Skeletal muscle tissue (tissue), 4 donors: Measurements from ENCODE around the gene DCTN5. TPM values are rescaled to one million over a fixed set of nuclear protein-coding genes. Genes with fewer than 3 reads are reported as not detected.

Experiments
- H3K27ac ChIP-seq: one replicate; pipeline ENCODE4 v1.7.0; 2013; ENCODE audit warnings: mild to moderate bottlenecking, low read depth, low read length, inconsistent platforms
- H3K27me3 ChIP-seq, 3 donors: one replicate each; pipeline ENCODE4 v1.7.0; 2013; ENCODE audit warnings: low read length in 3 of 3; ENCODE audit not compliant: control insufficient read depth in 3 of 3, insufficient read depth in 3 of 3
- H3K36me3 ChIP-seq, 3 donors: one replicate each; pipeline ENCODE4 v1.7.0; 2013; ENCODE audit warnings: low read length in 3 of 3; ENCODE audit not compliant: control insufficient read depth in 3 of 3, insufficient read depth in 3 of 3
- H3K4me1 ChIP-seq, 3 donors: one replicate each; pipeline ENCODE4 v1.7.0; 2013; ENCODE audit warnings: low read length in 3 of 3, mild to moderate bottlenecking in 3 of 3; ENCODE audit not compliant: control insufficient read depth in 3 of 3, insufficient read depth in 3 of 3
- H3K4me3 ChIP-seq, 3 donors: one replicate each; pipeline ENCODE4 v1.7.0; 2013; ENCODE audit warnings: low read length in 3 of 3
- H3K9ac ChIP-seq, 3 donors: one replicate each; pipeline ENCODE4 v1.7.0; 2013; ENCODE audit warnings: low read length in 3 of 3, mild to moderate bottlenecking in 3 of 3, moderate library complexity in 2 of 3, low read depth in 1 of 3
- H3K9me3 ChIP-seq, 3 donors: one replicate each; pipeline ENCODE4 v1.7.0; 2013; ENCODE audit warnings: low read length in 3 of 3; ENCODE audit not compliant: control insufficient read depth in 3 of 3
- total RNA-seq: library from RNA; depleted of rRNA; stranded (reverse); fragments of >200 nt; gene quantifications from one replicate; pipeline ENCODE4 v1.2.3, GENCODE V29; 2014
- donor health status: Osteomylitis.

The DCTN5 gene
- total RNA-seq, 1 donor from 2014 or later: 25.6 TPM

DNA sequence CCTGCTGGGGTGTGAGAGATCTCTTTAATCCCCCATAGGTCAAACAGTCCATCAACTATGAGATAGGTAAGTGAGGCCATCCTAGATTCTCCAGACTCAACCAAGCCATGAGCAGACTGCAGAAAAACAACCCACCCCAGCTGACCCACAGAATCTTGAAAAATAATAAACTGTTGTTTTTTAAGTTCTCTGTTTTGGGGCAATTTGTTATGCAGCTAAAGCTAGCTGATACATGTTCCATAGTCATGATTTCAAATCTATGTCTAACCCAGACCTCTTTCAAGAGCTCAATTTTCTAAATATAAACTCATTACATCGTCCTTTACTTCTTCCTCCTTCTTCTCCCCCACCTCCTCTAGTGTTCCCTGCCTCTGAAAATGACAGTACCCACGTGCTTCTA lies 61.7 kb downstream of the DCTN5 start:
- Histone ChIP-seq H3K9ac (no peak overlapping the region), H3K4me3 (no peak overlapping the region), H3K9me3 (peaks cover 0 to 4% (median 2%) of the 10 kb centered on the region in 3 donors), H3K36me3 (no peaks in the 10 kb centered on the region), H3K4me1 (no peaks in the 10 kb centered on the region), H3K27ac (no peak overlapping the region), H3K27me3 (peaks cover 0 to 15% (median 2%) of the 10 kb centered on the region in 3 donors)

DNA sequence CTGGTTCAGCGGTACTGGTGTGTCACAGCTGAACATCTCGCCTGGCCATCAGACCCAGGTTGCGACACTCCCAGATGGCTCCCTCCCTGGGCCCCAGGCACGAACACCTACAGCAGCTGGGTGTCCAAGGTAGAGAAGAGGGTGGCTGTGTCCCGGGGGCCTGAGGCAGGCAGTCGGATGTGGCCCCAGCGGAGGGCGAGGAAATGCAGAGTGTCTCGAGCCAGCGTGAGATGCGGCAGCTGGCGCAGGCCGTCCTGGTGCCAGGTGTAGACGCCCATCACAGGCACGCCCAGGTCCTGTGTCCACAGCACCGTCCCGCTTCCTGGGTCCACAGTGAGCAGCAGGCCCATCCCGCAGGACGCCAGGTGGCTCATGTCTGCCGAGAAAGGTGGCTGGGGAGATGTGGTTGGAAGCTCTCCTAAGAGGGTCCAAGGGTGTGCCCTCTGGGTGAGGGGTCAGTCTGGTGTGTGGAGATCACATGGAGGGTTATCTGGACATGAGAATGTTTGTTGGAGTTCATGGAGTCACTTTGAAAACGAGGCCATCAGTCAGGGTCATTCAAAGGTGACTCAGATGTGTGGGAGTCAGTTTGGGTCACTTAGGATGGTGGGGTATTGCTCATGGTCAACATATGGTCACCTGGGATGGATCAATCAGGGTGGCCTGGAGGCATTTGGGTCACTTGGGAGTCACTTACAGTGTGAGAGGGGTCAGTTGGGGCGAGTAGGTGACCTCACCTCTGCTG lies 63.7 kb downstream of the DCTN5 start:
- no peak overlapping the region for H3K9ac ChIP-seq
- no peaks in the 10 kb centered on the region for H3K4me1 ChIP-seq
- no peaks in the 10 kb centered on the region for H3K36me3 ChIP-seq
- peaks cover 0 to 15% (median 2%) of the 10 kb centered on the region in 3 donors for H3K27me3 ChIP-seq
- H3K27ac ChIP-seq: no peak overlapping the region
- H3K4me3 ChIP-seq: no peak overlapping the region
- peaks cover 2 to 8% (median 5%) of the 10 kb centered on the region in 3 donors for H3K9me3 ChIP-seq

DNA sequence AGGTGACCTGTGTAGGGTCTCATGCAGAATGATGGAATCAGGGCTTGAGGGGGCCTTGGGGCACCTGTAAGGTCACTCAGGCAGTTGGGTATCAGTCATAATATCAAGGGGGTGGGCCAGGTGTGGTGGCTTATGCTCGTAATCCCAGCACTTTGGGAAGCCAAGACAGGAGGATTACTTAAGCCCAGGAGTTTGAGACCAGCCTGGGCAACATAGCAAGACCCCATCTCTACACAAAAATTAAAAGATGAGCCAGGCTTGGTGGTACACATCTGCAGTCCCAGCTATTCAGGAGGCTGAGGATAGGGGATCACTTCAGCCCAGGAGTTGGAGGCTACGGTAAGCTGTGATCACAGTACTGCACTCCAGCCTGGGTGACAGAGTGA lies 64.2 kb downstream of the DCTN5 start:
- no peaks in the 10 kb centered on the region for H3K36me3 ChIP-seq
- H3K27me3 ChIP-seq: peaks cover 0 to 15% (median 2%) of the 10 kb centered on the region in 3 donors
- H3K9ac ChIP-seq: no peak overlapping the region
- peaks cover 6 to 11% (median 8%) of the 10 kb centered on the region in 3 donors for H3K9me3 ChIP-seq
- H3K4me1 ChIP-seq: no peaks in the 10 kb centered on the region
- no peak overlapping the region for H3K4me3 ChIP-seq
- no peak overlapping the region for H3K27ac ChIP-seq

DNA sequence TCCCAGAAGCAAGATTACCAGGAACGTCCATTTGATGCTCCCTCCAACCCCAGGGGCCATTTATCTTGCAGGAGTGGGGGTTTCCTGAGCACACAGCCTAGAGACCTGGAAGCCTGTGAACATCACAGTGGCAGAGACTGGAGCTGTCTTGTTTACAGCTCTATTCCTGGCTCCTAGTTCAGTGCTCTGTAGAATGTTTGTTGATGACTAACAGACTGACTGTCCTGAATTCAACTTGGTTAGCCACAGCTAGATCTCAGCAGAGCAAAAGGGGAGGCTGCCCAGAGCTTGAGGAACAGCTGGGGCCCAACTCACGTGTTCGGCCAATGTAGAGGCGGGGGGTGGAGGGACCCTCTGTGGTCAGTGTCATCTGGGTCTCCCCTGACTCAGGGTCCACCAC lies 65.2 kb downstream of the DCTN5 start:
- H3K36me3 ChIP-seq: no peaks in the 10 kb centered on the region
- peaks cover 0 to 15% (median 2%) of the 10 kb centered on the region in 3 donors for H3K27me3 ChIP-seq
- H3K9me3 ChIP-seq: peaks cover 8 to 12% (median 9%) of the 10 kb centered on the region in 3 donors
- H3K4me3 ChIP-seq: no peak overlapping the region
- no peak overlapping the region for H3K9ac ChIP-seq
- H3K4me1 ChIP-seq: no peaks in the 10 kb centered on the region
- H3K27ac ChIP-seq: no peak overlapping the region

DNA sequence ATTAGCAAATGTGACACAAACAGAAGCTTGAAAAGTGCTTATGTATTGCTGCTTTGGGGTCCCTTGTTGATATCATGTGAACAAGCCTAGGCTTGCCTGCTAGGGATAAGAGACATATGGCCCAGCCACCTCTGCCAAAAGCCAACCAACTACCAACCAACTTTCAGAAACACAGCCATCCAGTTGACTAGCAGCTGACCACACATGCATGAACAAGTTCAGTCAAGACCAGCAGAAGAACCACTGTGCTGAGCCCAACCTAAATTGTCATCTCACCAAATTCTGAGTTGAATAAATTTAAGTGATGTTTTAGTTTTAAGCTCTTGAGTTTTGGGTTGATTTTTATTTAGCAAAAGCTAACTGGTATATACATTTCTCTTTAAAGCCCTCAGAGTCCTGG lies 68.3 kb downstream of the DCTN5 start:
- peaks cover 17 to 35% (median 23%) of the 10 kb centered on the region in 3 donors for H3K27me3 ChIP-seq
- no peak overlapping the region for H3K4me3 ChIP-seq
- H3K27ac ChIP-seq: no peak overlapping the region
- H3K36me3 ChIP-seq: no peaks in the 10 kb centered on the region
- H3K9me3 ChIP-seq: peaks cover 8 to 12% (median 9%) of the 10 kb centered on the region in 3 donors
- no peak overlapping the region for H3K9ac ChIP-seq
- H3K4me1 ChIP-seq: no peaks in the 10 kb centered on the region

DNA sequence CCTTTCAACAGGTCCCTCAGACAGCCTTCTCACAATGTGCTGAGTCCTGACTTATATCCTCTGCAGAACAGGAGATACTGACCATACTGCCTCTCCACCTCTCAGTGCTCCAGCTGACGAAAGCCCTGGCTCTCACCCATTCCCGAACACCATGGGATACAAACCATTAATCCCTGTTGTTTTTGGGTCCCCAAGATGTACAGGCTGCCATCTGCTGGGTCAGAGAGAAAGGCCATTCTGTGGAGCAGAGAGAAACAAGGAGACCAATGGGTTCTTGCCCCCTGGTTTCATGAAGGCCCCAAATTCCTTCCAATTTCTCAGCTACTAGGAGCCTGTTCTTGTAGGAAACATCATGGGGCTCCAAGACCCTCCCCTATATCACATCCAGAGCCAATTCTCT lies 68.7 kb downstream of the DCTN5 start:
- Histone ChIP-seq H3K4me3 (no peak overlapping the region), H3K9me3 (peaks cover 8 to 10% (median 9%) of the 10 kb centered on the region in 3 donors), H3K9ac (no peak overlapping the region), H3K4me1 (no peaks in the 10 kb centered on the region), H3K36me3 (no peaks in the 10 kb centered on the region), H3K27ac (no peak overlapping the region), H3K27me3 (peaks cover 21 to 33% (median 26%) of the 10 kb centered on the region in 3 donors)

DNA sequence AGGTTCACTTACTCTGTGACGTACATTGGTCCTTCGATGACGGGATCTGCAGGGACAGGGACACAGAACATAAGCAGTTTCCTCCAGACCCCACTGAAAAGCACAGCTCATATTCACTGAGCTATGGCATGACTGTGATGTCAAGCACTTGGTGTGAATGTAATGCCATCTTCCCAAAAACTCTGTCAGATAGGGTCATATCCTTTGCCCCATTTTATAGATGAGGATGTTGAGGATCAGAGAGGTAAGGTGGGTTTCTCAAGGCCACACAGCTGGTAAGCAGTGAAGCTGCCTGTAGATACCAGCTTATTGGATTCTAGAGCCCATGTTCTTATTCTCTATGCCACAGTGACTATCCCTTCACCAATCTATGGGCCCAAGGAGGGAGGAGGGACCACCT lies 69.2 kb downstream of the DCTN5 start:
- Histone ChIP-seq H3K27me3 (peaks cover 21 to 32% (median 27%) of the 10 kb centered on the region in 3 donors), H3K4me1 (no peaks in the 10 kb centered on the region), H3K9me3 (peaks cover 8 to 10% (median 9%) of the 10 kb centered on the region in 3 donors), H3K9ac (no peak overlapping the region), H3K36me3 (no peaks in the 10 kb centered on the region), H3K27ac (no peak overlapping the region), H3K4me3 (no peak overlapping the region)

DNA sequence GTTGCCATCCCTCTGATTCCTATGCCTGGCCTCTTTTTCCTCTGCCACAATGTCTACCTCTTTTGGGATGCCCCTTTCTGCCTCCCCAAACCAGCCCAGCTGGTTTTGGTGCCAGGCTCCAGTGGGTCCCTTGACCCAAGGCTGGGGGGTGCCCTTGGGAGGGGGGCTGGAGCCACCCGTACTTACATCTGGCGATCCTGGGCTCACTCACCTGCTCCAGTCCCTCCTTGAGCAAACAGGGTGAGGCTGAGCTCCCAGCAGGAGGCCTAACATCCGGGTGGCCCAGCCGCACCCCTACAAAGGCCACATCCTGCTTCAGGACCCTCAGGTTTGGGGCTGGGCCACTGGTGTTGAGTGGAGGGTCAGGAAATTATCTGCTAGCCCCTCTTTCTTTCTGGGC lies 70.5 kb downstream of the DCTN5 start:
- Histone ChIP-seq H3K9ac (no peak overlapping the region), H3K27me3 (peaks cover 21 to 28% (median 27%) of the 10 kb centered on the region in 3 donors), H3K27ac (no peak overlapping the region), H3K4me3 (no peak overlapping the region), H3K4me1 (no peaks in the 10 kb centered on the region), H3K9me3 (peaks cover 6 to 10% (median 9%) of the 10 kb centered on the region in 3 donors), H3K36me3 (no peaks in the 10 kb centered on the region)

DNA sequence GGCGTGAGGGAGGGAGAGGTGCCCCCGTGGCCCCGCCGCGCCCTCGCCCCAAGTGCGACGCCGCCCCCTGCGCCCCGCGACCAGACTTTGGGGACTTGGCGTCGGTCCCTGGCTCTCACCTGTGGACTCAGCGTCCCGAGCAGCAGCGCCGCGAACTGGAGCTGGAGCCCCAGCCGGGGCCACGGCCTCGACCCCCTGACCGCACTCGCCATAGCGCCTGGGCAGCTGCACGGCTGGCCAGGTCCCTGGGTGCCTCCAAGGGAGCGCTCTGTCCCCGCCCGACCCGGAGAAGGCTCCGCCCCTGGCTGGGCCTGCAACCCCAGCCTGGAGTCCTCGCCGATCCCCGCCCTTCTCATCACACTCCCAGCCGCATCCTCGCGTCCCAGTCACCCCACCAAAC lies 71.7 kb downstream of the DCTN5 start, which contains the start of gene ERN2:
TSS of gene ERN2 (minus strand) at position 247 of the 400 bp plus-strand sequence. CDS start at position 212, 35 bp downstream.
- Histone ChIP-seq H3K4me1 (no peaks in the 10 kb centered on the region), H3K27ac (no peak within 1 kb of the TSS), H3K27me3 (peaks cover 21 to 31% (median 24%) of the 10 kb centered on the region in 3 donors)

DNA sequence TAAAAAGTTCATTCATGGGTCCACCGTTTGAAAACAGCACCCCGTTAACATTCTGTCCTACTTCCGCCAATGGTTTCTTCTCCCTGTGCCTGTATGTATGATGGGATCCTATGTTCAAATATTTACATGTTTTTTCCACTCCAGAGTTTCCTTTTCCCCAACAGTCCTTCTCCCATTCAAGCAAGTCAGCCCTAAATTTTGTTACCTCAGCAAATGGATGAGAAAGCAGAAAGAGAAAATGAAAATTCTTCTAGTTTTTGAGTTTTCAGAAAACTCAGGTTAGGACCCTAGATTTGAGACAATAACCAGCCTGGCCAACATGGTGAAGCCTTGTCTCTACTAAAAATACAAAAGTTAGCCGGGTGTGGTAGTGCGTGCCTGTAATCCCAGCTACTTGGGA lies 75.2 kb downstream of the DCTN5 start:
- Histone ChIP-seq H3K4me1 (no peaks in the 10 kb centered on the region), H3K4me3 (no peak overlapping the region), H3K27me3 (peaks cover 21 to 31% (median 24%) of the 10 kb centered on the region in 3 donors), H3K9ac (no peak overlapping the region), H3K9me3 (no peaks in the 10 kb centered on the region), H3K27ac (no peak overlapping the region), H3K36me3 (no peaks in the 10 kb centered on the region)

More for the DNA sequence above, 71.7 kb downstream of the DCTN5 start, which contains the start of gene ERN2:
- H3K9me3 ChIP-seq: peaks cover 4 to 10% (median 9%) of the 10 kb centered on the region in 3 donors
- no peak within 1 kb of the TSS for H3K9ac ChIP-seq
- no peaks in the 10 kb centered on the region for H3K36me3 ChIP-seq
- no peak within 1 kb of the TSS for H3K4me3 ChIP-seq
